ENCODE measurements around the gene ADAM12. TPM values are rescaled to one million over a fixed set of nuclear protein-coding genes. Genes with fewer than 3 reads are reported as not detected.

Gene ADAM12
- total RNA-seq, 1 donor from 2014 or later, result 100 TPM

DNA sequence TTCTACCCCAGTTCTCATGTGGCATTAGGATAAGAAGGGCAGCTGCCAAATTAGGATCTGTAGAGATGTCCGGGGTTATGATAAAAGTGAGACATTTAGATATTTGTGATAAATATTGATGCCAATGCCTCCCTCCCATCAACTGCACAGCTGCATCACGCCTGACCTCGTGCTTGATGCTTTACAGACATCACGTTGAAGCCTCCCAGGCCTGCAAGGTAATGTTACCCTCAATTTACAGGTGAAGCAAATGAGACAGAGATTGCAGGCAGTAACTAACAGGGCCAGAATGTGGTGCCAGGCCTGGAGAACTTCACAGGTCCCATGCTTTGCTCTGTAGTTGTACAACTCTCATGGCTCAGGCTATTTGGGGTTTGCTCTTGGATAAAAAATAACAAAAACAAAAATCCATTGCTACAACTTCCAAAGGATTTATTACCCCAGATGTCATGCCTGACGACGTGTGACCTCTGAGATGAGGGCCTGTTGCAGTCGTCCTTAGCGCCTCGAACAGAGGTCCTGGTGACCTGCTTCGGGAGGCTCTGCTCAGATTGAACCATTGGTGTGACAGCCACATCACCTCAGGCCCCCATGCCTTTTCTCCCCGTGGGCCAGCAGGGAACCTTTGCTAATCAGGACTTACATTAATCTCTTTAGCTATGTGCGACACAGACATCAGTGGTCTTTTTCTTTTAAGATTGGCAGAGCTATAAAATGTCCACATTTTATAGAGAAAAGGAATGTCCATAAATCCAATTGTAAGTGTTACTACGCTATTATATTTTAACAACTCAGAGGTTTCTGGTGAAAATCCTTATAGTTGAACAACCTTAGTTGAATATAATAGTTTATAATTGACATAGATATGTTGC is 169.3 kb downstream of the ADAM12 start:
- H3K36me3 Mint-ChIP-seq (ENCODE audit: low read depth, unreplicated experiment), result peaks cover 8% of the 10 kb centered on the region
- Histone ChIP-seq H3K36me3 (ENCODE audit: insufficient read depth, low read length) (peaks cover 2% of the 10 kb centered on the region), H3K9ac (ENCODE audit: low read length) (no peak overlapping the region), H3K9me3 (ENCODE audit: insufficient read depth, low read depth, low read length) (no peaks in the 10 kb centered on the region), H4K20me1 (ENCODE audit: insufficient read depth, low read length) (no peaks in the 10 kb centered on the region), H3K4me3 (ENCODE audit: insufficient read depth, low read depth, low read length) (no peak overlapping the region), H3K4me1 (ENCODE audit: insufficient read depth, low read length) (peaks cover 17% of the 10 kb centered on the region), H3K27ac (ENCODE audit: low read depth, low read length) (no peak overlapping the region), H3K79me2 (ENCODE audit: insufficient read depth, low read length) (peaks cover 69% of the 10 kb centered on the region), H2AFZ (ENCODE audit: low read depth, low read length) (no peak overlapping the region), H3K4me2 (ENCODE audit: low read length) (no peak overlapping the region), H3K27me3 (ENCODE audit: insufficient read depth, low read length) (no peaks in the 10 kb centered on the region)
- no peak for DNase-seq (ENCODE audit: low read depth)
- FAIRE-seq, result no peak
- H3K27me3 Mint-ChIP-seq (ENCODE audit: low read depth, unreplicated experiment), result no peaks in the 10 kb centered on the region
- peaks cover 28% of the 10 kb centered on the region for H3K4me1 Mint-ChIP-seq (ENCODE audit: low read depth, unreplicated experiment)
- H3K4me3 Mint-ChIP-seq (ENCODE audit: unreplicated experiment), result no peak overlapping the region
- TF ChIP-seq, protein P1, sequence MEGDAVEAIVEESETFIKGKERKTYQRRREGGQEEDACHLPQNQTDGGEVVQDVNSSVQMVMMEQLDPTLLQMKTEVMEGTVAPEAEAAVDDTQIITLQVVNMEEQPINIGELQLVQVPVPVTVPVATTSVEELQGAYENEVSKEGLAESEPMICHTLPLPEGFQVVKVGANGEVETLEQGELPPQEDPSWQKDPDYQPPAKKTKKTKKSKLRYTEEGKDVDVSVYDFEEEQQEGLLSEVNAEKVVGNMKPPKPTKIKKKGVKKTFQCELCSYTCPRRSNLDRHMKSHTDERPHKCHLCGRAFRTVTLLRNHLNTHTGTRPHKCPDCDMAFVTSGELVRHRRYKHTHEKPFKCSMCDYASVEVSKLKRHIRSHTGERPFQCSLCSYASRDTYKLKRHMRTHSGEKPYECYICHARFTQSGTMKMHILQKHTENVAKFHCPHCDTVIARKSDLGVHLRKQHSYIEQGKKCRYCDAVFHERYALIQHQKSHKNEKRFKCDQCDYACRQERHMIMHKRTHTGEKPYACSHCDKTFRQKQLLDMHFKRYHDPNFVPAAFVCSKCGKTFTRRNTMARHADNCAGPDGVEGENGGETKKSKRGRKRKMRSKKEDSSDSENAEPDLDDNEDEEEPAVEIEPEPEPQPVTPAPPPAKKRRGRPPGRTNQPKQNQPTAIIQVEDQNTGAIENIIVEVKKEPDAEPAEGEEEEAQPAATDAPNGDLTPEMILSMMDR (IDR thresholded peaks at IDR 0.05; ENCODE audit: insufficient read depth, low read depth, low read length), result no peak
- no peak for TF ChIP-seq EZH2 (IDR thresholded peaks at IDR 0.05; ENCODE audit: insufficient read depth, low read length)
- H3K9me3 Mint-ChIP-seq (ENCODE audit: unreplicated experiment), result no peaks in the 10 kb centered on the region
- H3K27ac Mint-ChIP-seq (ENCODE audit: unreplicated experiment), result no peak overlapping the region

DNA sequence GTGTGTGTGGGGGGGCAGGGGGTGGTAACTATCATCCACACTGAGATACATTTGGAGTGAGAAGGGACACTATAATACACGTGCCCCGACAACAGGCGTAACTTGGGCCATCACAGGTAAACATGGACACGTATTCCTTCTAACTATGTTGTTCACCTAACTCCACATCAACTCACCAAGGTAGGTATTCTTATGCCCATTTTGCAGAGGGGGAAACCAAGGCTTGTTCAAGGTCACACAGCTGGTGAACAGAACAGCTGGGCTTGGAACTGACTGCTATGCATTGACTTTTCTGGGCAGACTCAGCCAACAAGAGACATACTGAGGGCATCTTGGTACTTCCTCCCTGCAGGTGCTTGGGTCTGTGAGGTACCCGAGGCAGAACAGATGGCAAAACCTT is 170.1 kb downstream of the ADAM12 start:
- Histone ChIP-seq H3K79me2 (ENCODE audit: insufficient read depth, low read length) (peaks cover 66% of the 10 kb centered on the region), H2AFZ (ENCODE audit: low read depth, low read length) (no peak overlapping the region), H4K20me1 (ENCODE audit: insufficient read depth, low read length) (no peaks in the 10 kb centered on the region), H3K4me3 (ENCODE audit: insufficient read depth, low read depth, low read length) (no peak overlapping the region), H3K27me3 (ENCODE audit: insufficient read depth, low read length) (no peaks in the 10 kb centered on the region), H3K4me2 (ENCODE audit: low read length) (no peak overlapping the region), H3K9ac (ENCODE audit: low read length) (no peak overlapping the region), H3K27ac (ENCODE audit: low read depth, low read length) (no peak overlapping the region), H3K4me1 (ENCODE audit: insufficient read depth, low read length) (peaks cover 13% of the 10 kb centered on the region), H3K36me3 (ENCODE audit: insufficient read depth, low read length) (peaks cover 2% of the 10 kb centered on the region), H3K9me3 (ENCODE audit: insufficient read depth, low read depth, low read length) (no peaks in the 10 kb centered on the region)
- FAIRE-seq (no peak), DNase-seq (ENCODE audit: low read depth) (no peak)
- H3K4me3 Mint-ChIP-seq (ENCODE audit: unreplicated experiment), result no peak overlapping the region
- no peak overlapping the region for H3K27ac Mint-ChIP-seq (ENCODE audit: unreplicated experiment)
- peaks cover 29% of the 10 kb centered on the region for H3K4me1 Mint-ChIP-seq (ENCODE audit: low read depth, unreplicated experiment)
- no peaks in the 10 kb centered on the region for H3K9me3 Mint-ChIP-seq (ENCODE audit: unreplicated experiment)
- no peaks in the 10 kb centered on the region for H3K27me3 Mint-ChIP-seq (ENCODE audit: low read depth, unreplicated experiment)
- TF ChIP-seq, protein P1 (IDR thresholded peaks at IDR 0.05; ENCODE audit: insufficient read depth, low read depth, low read length), result no peak
- no peak for TF ChIP-seq EZH2 (IDR thresholded peaks at IDR 0.05; ENCODE audit: insufficient read depth, low read length)
- peaks cover 8% of the 10 kb centered on the region for H3K36me3 Mint-ChIP-seq (ENCODE audit: low read depth, unreplicated experiment)

DNA sequence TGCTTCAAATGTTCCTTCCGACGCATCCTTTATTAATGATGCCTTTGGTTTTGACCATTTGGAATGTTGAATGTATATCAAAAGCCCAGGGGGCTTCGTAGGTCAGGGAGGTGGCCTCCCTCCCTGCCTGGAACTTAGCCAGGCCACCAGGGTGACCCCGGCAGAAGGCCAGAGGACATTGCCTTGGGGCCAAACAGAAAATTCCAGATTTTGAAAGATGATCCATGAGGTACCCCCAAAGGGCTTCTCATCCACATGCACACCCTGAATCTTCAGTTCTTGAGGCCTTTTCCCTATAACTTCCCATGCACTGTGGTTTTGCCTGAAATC is 171.7 kb downstream of the ADAM12 start:
- H3K4me1 Mint-ChIP-seq (ENCODE audit: low read depth, unreplicated experiment), result peaks cover 33% of the 10 kb centered on the region
- no peak overlapping the region for H3K4me2 ChIP-seq (ENCODE audit: low read length)
- H3K27me3 ChIP-seq (ENCODE audit: insufficient read depth, low read length), result no peaks in the 10 kb centered on the region
- H3K9ac ChIP-seq (ENCODE audit: low read length), result peak overlapping the region; percentile 21
- H3K4me1 ChIP-seq (ENCODE audit: insufficient read depth, low read length), result peaks cover 13% of the 10 kb centered on the region
- DNase-seq (ENCODE audit: low read depth) (no peak), FAIRE-seq (no peak)
- H3K9me3 ChIP-seq (ENCODE audit: insufficient read depth, low read depth, low read length), result no peaks in the 10 kb centered on the region
- peaks cover under 1% of the 10 kb centered on the region for H3K9me3 Mint-ChIP-seq (ENCODE audit: unreplicated experiment)
- no peak for TF ChIP-seq EZH2 (IDR thresholded peaks at IDR 0.05; ENCODE audit: insufficient read depth, low read length)
- H3K4me3 Mint-ChIP-seq (ENCODE audit: unreplicated experiment), result no peak overlapping the region
- H3K27me3 Mint-ChIP-seq (ENCODE audit: low read depth, unreplicated experiment), result no peaks in the 10 kb centered on the region
- peaks cover 11% of the 10 kb centered on the region for H3K36me3 Mint-ChIP-seq (ENCODE audit: low read depth, unreplicated experiment)
- peak overlapping the region; percentile 27 for H3K27ac ChIP-seq (ENCODE audit: low read depth, low read length)
- H3K36me3 ChIP-seq (ENCODE audit: insufficient read depth, low read length), result peaks cover 2% of the 10 kb centered on the region
- no peaks in the 10 kb centered on the region for H4K20me1 ChIP-seq (ENCODE audit: insufficient read depth, low read length)
- no peak overlapping the region for H2AFZ ChIP-seq (ENCODE audit: low read depth, low read length)
- H3K4me3 ChIP-seq (ENCODE audit: insufficient read depth, low read depth, low read length), result no peak overlapping the region
- H3K79me2 ChIP-seq (ENCODE audit: insufficient read depth, low read length), result peaks cover 66% of the 10 kb centered on the region
- no peak overlapping the region for H3K27ac Mint-ChIP-seq (ENCODE audit: unreplicated experiment)

Measured in astrocyte (in vitro differentiated cells and primary cell).